ENCODE data around the gene ATF7. TPM values are rescaled to one million over a fixed set of nuclear protein-coding genes. Genes with fewer than 3 reads are reported as not detected.

ATF7 gene
- total RNA-seq, 1 experiment from 2014 or later: 24.7 TPM

- peaks cover 82% of the 10 kb centered on the region for H3F3A ChIP-seq (ENCODE audit: insufficient read depth, low read depth)
- no peaks in the 10 kb centered on the region for H3K9me2 ChIP-seq (ENCODE audit: insufficient read depth)
- H3K27me3 ChIP-seq (ENCODE audit: insufficient read depth, low read depth): no peaks in the 10 kb centered on the region
- H3K4me3 ChIP-seq: no peak overlapping the region
- H3K36me3 ChIP-seq (ENCODE audit: low read depth): peaks cover 87% of the 10 kb centered on the region
- DNase-seq: no peak
- intact Hi-C loops (cut with micrococcal nuclease; ENCODE audit: unreplicated experiment): no loop called here
- BruUV-seq (replicated peaks): no TSS peak
- H3K4me1 ChIP-seq (replicated peaks; ENCODE audit: insufficient read depth): no peaks in the 10 kb centered on the region
- no peak overlapping the region for H2AFZ ChIP-seq
- H3K4me2 ChIP-seq: no peak overlapping the region
- POLR2A ChIA-PET (ENCODE audit: unreplicated experiment): no interaction called here
- H3K9me3 ChIP-seq (ENCODE audit: insufficient read depth, low read depth): no peaks in the 10 kb centered on the region
- H4K20me1 ChIP-seq (ENCODE audit: insufficient read depth): peaks cover 97% of the 10 kb centered on the region
- H3K79me2 ChIP-seq (ENCODE audit: low read depth): peaks cover 71% of the 10 kb centered on the region
- CTCF ChIA-PET: no interaction called here
- TF ChIP-seq EZH2 (IDR thresholded peaks at IDR 0.05; ENCODE audit: low read depth): no peak
- no peak for TF ChIP-seq CTCF (conservative IDR thresholded peaks at IDR 0.05)
- no peak overlapping the region for H3K27ac ChIP-seq
Observed at GRCh38 chr12:53462935-53463334, 163.2 kb downstream of the ATF7 start.

GRCh38 chr12:53461591-53461990 is 164.6 kb downstream of the ATF7 start:
- Histone ChIP-seq H3F3A (ENCODE audit: insufficient read depth, low read depth) (peaks cover 81% of the 10 kb centered on the region), H3K4me1 (replicated peaks; ENCODE audit: insufficient read depth) (no peaks in the 10 kb centered on the region), H3K9me2 (ENCODE audit: insufficient read depth) (no peaks in the 10 kb centered on the region), H3K79me2 (ENCODE audit: low read depth) (peaks cover 78% of the 10 kb centered on the region), H3K4me2 (no peak overlapping the region), H3K27ac (no peak overlapping the region), H4K20me1 (ENCODE audit: insufficient read depth) (peaks cover 97% of the 10 kb centered on the region), H3K36me3 (ENCODE audit: low read depth) (peaks cover 87% of the 10 kb centered on the region), H3K27me3 (ENCODE audit: insufficient read depth, low read depth) (no peaks in the 10 kb centered on the region), H3K4me3 (no peak overlapping the region), H3K9me3 (ENCODE audit: insufficient read depth, low read depth) (no peaks in the 10 kb centered on the region), H2AFZ (no peak overlapping the region)
- TF ChIP-seq CTCF (conservative IDR thresholded peaks at IDR 0.05) (no peak), EZH2 (IDR thresholded peaks at IDR 0.05; ENCODE audit: low read depth) (no peak)
- no TSS peak for BruUV-seq (replicated peaks)
- ChIA-PET CTCF (no interaction called here), POLR2A (ENCODE audit: unreplicated experiment) (no interaction called here)
- intact Hi-C loops (cut with micrococcal nuclease; ENCODE audit: unreplicated experiment): no loop called here
- no peak for DNase-seq

- H3K9me2 ChIP-seq (ENCODE audit: insufficient read depth): no peaks in the 10 kb centered on the region
- no peak for DNase-seq
- H3K27ac ChIP-seq: no peak overlapping the region
- H4K20me1 ChIP-seq (ENCODE audit: insufficient read depth): peaks cover 97% of the 10 kb centered on the region
- intact Hi-C loops (cut with micrococcal nuclease; ENCODE audit: unreplicated experiment): no loop called here
- no peaks in the 10 kb centered on the region for H3K9me3 ChIP-seq (ENCODE audit: insufficient read depth, low read depth)
- ChIA-PET CTCF (no interaction called here), POLR2A (ENCODE audit: unreplicated experiment) (no interaction called here)
- no peak overlapping the region for H3K4me2 ChIP-seq
- no peaks in the 10 kb centered on the region for H3K27me3 ChIP-seq (ENCODE audit: insufficient read depth, low read depth)
- H3K4me1 ChIP-seq (replicated peaks; ENCODE audit: insufficient read depth): no peaks in the 10 kb centered on the region
- no TSS peak for BruUV-seq (replicated peaks)
- H2AFZ ChIP-seq: no peak overlapping the region
- no peak for TF ChIP-seq EZH2 (IDR thresholded peaks at IDR 0.05; ENCODE audit: low read depth)
- no peak for TF ChIP-seq CTCF (conservative IDR thresholded peaks at IDR 0.05)
- peaks cover 87% of the 10 kb centered on the region for H3K36me3 ChIP-seq (ENCODE audit: low read depth)
- H3F3A ChIP-seq (ENCODE audit: insufficient read depth, low read depth): peaks cover 81% of the 10 kb centered on the region
- H3K79me2 ChIP-seq (ENCODE audit: low read depth): peaks cover 79% of the 10 kb centered on the region
- no peak overlapping the region for H3K4me3 ChIP-seq
Observed at GRCh38 chr12:53461059-53461458, 165.1 kb downstream of the ATF7 start.

Data from PC-9 (cell line).